ENCODE data around the gene LRFN2. TPM values are rescaled to one million over a fixed set of nuclear protein-coding genes. Genes with fewer than 3 reads are reported as not detected.

The LRFN2 gene
- total and polyA plus RNA-seq, 2 experiments from 2014 or later: 0.33 to 0.54 TPM

DNA sequence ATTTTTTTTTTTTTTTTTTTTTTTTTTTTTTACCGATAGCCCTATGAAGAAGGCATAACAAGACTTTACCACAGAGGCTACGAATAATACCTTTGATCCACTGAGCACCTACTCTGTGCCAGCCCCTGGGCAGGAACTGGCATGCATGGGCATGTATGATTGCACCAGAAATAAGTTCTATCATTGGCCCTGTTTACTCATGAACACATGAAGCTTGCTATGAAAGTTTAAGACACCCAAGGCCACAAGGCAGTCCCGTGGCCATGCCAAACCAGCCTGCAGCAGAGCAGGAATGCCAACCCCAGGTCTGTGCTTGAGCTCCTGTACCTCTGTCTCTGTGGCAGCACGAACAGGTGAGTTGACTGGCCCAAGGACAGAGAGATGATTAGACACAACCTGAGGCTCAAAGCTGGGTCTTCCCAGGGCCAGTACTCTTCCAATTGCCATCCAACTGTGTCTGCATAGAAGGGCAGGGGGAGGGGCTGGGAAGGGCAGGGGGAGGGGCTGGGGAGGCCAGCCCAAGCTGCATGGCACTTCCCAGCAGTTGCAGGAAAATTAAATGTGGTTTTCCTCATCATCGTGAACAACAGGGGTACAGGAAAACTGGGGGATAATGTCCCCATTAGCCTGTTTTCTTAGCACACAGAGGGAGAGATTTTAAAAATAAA is 63.5 kb downstream of the LRFN2 start:
- Histone ChIP-seq H3K79me2 (no peaks in the 10 kb centered on the region), H4K20me1 (ENCODE audit: insufficient read depth, poor library complexity, severe bottlenecking) (no peaks in the 10 kb centered on the region), H3K27ac (no peak overlapping the region), H3K4me3 (no peak overlapping the region), H3K9me3 (ENCODE audit: low read depth) (no peaks in the 10 kb centered on the region), H2AFZ (no peak overlapping the region), H3K4me2 (no peak overlapping the region), H3K9me2 (replicated peaks; ENCODE audit: insufficient read depth) (no peaks in the 10 kb centered on the region), H3K4me1 (ENCODE audit: insufficient read depth) (no peaks in the 10 kb centered on the region), H3K27me3 (peaks cover 4% of the 10 kb centered on the region), H3K36me3 (replicated peaks; ENCODE audit: insufficient read depth, low read depth) (no peaks in the 10 kb centered on the region)
- WGBS (ENCODE audit: low lambda C conversion rate, missing lambda C conversion rate): 70% methylated on average over 5 of the region's 5 CpGs
- no peak for TF ChIP-seq EZH2phosphoT487 (IDR thresholded peaks at IDR 0.05; ENCODE audit: low read depth, severe bottlenecking, unreplicated experiment)
- no peak for TF ChIP-seq CTCF (IDR thresholded peaks at IDR 0.05; ENCODE audit: poor library complexity)
- TF ChIP-seq EZH2 (IDR thresholded peaks at IDR 0.05; ENCODE audit: borderline replicate concordance): no peak
- DNase-seq (ENCODE audit: low spot score): no peak

GRCh38 chr6:40521496-40521895 is 65.7 kb downstream of the LRFN2 start:
- Histone ChIP-seq H3K79me2 (no peaks in the 10 kb centered on the region), H2AFZ (no peak overlapping the region), H3K9me2 (replicated peaks; ENCODE audit: insufficient read depth) (no peaks in the 10 kb centered on the region), H4K20me1 (ENCODE audit: insufficient read depth, poor library complexity, severe bottlenecking) (no peaks in the 10 kb centered on the region), H3K4me1 (ENCODE audit: insufficient read depth) (no peaks in the 10 kb centered on the region), H3K9me3 (ENCODE audit: low read depth) (no peaks in the 10 kb centered on the region), H3K36me3 (replicated peaks; ENCODE audit: insufficient read depth, low read depth) (no peaks in the 10 kb centered on the region), H3K27ac (no peak overlapping the region), H3K4me2 (no peak overlapping the region), H3K27me3 (peaks cover 4% of the 10 kb centered on the region), H3K4me3 (no peak overlapping the region)
- no peak for DNase-seq (ENCODE audit: low spot score)
- 87% methylated on average over 6 of the region's 6 CpGs for WGBS (ENCODE audit: low lambda C conversion rate, missing lambda C conversion rate)
- TF ChIP-seq EZH2phosphoT487 (IDR thresholded peaks at IDR 0.05; ENCODE audit: low read depth, severe bottlenecking, unreplicated experiment): no peak
- no peak for TF ChIP-seq EZH2 (IDR thresholded peaks at IDR 0.05; ENCODE audit: borderline replicate concordance)
- no peak for TF ChIP-seq CTCF (IDR thresholded peaks at IDR 0.05; ENCODE audit: poor library complexity)

DNA sequence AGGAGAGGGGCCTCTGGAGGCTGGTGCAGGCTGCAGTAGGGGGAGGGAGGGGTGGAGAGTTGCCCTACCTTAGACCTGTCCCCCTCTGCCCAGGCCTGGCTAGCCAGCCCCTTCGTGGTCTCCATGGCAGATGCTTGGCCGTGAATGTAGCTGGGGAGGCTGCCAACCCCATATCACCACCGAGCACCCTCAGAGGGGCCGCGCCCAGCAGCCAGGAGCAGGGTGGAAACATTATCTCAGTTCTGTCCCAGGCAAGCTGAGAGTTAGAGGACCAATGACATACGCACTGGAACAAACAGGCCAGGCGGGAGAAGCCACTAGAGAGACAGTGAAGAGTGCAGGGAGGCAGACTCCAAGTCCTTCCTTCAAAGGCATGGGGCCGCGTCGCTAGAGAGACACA is 66.5 kb downstream of the LRFN2 start:
- Histone ChIP-seq H3K4me3 (no peak overlapping the region), H3K36me3 (replicated peaks; ENCODE audit: insufficient read depth, low read depth) (no peaks in the 10 kb centered on the region), H3K9me2 (replicated peaks; ENCODE audit: insufficient read depth) (no peaks in the 10 kb centered on the region), H3K27ac (no peak overlapping the region), H3K27me3 (peaks cover 4% of the 10 kb centered on the region), H3K4me1 (ENCODE audit: insufficient read depth) (no peaks in the 10 kb centered on the region), H4K20me1 (ENCODE audit: insufficient read depth, poor library complexity, severe bottlenecking) (no peaks in the 10 kb centered on the region), H2AFZ (no peak overlapping the region), H3K79me2 (no peaks in the 10 kb centered on the region), H3K4me2 (no peak overlapping the region), H3K9me3 (ENCODE audit: low read depth) (no peaks in the 10 kb centered on the region)
- no peak for DNase-seq (ENCODE audit: low spot score)
- WGBS (ENCODE audit: low lambda C conversion rate, missing lambda C conversion rate): 77% methylated on average over 10 of the region's 10 CpGs
- TF ChIP-seq EZH2 (IDR thresholded peaks at IDR 0.05; ENCODE audit: borderline replicate concordance) (no peak), EZH2phosphoT487 (IDR thresholded peaks at IDR 0.05; ENCODE audit: low read depth, severe bottlenecking, unreplicated experiment) (no peak), CTCF (IDR thresholded peaks at IDR 0.05; ENCODE audit: poor library complexity) (no peak)

All from hepatocyte (in vitro differentiated cells).